HK-2 (cell line): ENCODE measurements around the gene LRRC8C.
"Not testable (repeated sequence)": the region's sequence is repeated elsewhere in the genome, so short reads cannot be mapped to it uniquely, and the experiment has no call there.

Experiments used
- DNase-seq: peaks from one replicate; pipeline ENCODE4 v3.0.0-alpha.2; 2018; ENCODE audit not compliant: unreplicated experiment

LRRC8C gene

DNA sequence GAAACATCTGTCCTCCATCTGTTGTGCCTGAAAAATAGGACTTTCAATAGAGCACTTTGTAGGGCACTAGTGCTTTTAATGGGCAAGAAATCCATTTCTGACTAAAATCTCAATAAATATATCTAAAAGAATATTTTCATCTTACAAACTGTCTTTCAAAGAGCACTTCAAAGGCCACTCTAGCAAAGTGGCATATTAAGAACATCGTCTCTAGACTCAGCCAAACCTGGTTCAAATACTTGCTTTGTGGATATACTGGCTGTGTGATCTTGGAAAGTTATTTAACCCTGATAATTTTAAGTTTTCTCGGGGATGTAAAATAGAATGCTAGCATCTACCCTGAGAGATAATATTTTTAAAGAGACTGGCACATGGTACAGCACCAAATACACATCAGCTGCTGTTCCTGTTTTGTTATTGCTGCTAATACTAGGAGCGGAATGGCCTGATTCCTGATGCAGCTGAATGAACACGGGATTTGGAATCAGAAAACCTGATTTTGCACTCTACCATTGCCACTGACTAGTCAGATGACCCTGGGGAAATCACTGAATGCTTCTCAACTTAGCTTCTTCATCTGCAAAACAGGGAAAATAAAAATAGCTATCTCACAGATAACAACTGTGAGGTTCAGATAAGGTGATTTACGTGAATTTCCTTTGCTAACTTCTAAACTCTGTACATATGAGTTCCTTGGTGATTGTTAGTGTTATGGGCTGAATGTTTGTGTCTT lies 25.2 kb upstream of the LRRC8C start:
- no peak for DNase-seq

DNA sequence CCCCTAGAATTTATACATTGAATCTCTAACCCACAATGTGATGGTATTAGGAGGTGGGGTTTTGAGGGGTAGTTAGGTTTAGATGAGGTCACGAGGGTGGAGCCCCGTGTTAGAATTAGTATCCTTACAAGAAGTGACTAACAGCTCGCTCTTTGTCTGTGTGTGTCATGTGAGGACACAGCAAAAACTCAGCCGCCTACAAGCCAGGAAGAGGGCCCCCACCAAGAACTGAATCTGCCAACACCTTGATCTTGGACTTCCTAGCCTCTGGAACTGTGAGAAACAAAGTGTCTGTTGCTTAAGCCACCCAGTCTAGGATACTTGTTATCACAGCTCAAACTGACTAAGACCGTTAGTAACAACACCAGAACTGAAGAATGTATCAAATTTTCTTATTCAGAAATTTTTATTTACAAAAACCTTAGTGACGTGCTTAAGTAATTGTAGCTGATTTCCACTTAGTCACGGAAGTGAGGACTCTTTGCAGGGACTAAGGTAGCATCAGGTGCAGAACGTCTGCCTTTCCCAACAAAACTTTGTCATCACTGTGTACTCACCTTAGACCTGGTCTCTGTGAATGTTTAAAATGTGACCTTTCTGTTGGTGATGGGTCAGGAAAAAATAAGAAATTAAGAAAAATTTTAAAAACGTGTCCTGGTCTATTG lies 24.5 kb upstream of the LRRC8C start:
- DNase-seq = no peak

DNA sequence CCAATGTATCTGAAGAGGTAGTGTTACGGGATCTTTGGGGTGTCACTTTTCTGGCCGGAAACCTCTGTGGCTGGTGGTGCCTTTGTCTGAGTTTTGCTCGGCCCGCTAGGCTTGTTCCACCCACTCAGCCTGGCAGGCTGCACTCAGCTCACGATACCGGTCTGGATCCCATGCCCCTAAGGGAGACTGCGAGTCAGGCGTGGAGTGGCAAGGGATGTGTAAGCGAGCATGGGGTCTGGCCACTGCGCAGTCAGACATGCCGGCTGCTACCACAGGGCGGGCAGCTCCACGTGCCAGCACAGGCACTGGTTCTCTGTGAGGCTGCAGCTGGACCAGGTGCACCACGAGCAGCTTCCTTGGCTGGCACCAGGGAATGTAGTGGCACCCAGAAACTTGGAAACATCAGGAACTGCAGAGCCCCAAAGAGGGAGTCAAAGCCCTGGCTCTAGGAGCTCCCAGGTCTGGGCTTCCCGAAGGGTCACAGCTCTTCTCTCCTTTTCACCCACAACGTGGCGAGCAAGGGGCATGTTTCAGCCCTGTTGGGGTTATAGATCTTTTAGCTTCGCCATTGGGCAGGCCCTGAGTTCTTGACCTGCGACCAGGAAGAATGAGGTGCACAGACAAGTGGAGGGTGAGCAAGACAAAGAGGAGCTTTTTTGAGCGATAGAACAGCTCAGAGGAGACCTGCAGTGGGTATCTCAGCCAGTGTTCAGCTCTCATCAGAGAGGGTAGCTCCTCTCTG lies 23.8 kb upstream of the LRRC8C start:
- no peak for DNase-seq

- no peak for DNase-seq
Observed at GRCh38 chr1:89609781-89610456, 23.0 kb upstream of the LRRC8C start.

- DNase-seq = no peak
Observed at GRCh38 chr1:89610457-89611011, 22.4 kb upstream of the LRRC8C start.

GRCh38 chr1:89611721-89612120 lies 21.2 kb upstream of the LRRC8C start:
- no peak for DNase-seq

DNA sequence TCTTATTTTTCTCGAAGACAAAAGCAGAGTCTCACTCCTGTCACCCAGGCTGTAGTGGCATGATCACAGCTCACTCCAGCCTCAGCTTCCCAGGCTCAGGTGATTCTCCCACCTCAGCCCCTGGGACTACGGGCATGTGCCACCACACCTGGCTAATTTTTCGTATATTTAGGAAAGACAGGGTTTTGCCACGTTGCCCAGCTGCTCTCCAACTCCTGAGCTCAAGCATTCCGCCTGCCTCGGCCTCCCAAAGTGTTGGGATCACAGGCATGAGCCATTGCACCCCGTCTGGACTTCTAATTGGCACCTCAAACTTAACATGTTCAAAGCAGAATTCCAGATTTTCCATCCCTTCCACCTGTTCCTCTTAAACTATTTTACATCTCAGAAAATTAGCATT lies 19.0 kb upstream of the LRRC8C start:
- no peak for DNase-seq

DNA sequence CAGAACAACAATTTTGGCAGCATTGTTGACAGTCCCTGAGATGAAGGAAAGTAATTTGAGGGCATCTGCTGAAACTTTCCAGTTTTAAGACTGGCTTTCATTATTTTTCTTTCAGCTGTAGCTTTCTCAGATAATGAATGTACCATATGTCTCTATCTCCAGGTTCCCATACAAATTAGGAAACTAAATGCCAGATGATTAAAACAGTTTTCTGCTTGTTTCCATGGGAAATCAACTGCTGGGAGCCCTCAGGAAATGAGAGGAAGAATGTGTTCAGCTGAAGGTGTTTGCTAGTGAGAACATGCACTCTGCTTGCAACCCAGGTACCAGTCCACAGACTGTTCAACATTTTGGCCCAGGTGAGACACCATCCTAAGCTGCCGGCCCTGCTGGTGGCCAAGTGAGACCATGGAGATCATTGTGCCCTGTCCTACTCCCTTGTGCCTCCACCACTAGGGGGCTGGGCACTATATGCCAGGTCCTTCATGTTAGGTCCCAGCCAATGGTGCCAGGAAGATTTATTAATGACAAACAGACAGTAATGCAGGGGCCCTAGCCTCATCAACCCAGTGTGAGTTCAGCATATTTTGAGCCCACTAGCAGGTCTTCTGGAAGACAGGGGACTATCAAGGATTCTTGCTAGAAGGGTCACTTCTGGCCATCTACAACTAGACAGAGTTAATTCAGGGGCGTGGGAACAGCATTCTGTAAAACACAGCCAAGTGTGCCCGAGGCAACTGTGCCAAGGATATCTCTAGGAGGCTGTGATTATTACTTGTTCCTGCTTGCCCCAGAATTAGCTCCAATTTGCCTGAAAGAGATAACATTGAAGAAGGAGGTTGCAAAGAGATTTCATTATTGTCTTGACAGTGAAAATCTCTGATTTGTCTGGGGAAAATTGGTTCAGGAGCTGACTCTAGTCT lies 17.0 kb upstream of the LRRC8C start:
- no peak for DNase-seq

GRCh38 chr1:89616844-89617627 lies 15.9 kb upstream of the LRRC8C start:
- DNase-seq = no peak

DNA sequence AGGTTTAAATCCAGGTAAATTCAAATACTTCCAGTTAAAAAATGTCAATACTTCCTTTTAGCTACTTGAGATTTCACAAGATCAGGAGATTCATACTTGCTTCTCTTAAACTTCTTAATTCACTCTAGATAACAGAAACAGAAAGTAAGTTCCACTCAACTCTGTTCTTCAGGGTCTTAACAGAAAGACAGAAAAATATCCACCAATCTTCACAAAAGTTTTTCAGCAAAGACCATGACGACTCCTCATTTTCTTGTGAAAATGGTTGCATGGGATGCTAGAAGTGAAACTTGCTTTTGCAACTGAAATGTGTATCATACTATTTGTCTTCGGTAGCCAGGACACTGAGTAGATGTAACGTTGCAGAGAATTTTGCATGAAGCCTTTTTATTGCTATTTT lies 12.3 kb upstream of the LRRC8C start:
- no peak for DNase-seq

- no peak for DNase-seq
Observed at GRCh38 chr1:89622895-89623294, 10.0 kb upstream of the LRRC8C start.

- DNase-seq = no peak
Observed at GRCh38 chr1:89624314-89624713, 8.6 kb upstream of the LRRC8C start.

DNA sequence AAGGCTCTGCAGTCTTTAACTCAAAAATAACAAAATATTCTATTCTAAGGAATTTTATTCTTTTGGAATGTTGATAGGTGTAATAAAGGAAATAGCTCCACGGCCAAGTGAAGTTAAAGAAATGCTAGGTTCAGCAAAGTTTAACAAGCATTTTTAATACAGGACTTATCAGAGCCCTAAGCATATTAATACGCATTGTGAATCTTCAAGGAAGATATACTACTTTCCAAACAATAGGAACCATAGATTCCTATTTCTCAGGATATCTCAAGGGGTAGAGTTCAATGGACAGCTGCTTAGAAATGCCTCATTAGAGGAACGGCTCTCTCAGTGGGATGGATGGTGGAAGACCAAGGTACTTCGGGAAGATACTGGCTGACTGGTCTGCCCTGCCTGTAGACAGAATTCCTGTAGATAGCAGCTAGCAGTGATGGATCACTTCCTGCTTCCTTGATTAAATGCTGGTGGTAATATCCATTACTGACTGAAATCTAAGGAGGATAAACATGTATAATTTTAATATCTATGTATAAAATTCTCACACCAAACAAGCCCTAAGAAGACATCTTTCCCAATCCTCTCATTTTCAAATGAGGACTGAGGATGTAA lies 8.1 kb upstream of the LRRC8C start:
- DNase-seq = no peak

DNA sequence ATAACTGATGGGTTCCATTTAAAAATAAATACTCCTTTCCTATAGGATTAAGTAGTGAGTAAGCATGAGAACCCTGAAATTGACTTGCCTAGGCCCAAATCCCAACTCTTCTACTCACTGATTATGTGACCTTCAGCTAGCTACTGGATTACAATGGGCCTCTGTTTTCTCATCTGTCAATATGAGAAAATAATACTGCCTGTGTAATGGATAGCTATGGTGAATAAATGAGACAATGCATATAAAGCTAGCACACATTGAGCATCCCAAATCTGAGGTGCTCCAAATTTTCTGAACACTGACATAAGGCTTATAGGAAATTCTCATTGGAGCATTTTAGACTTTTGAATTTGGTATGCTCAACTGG lies 5.3 kb upstream of the LRRC8C start:
- DNase-seq = no peak

- no peak for DNase-seq
Observed at GRCh38 chr1:89629146-89629545, 3.8 kb upstream of the LRRC8C start.

- not testable (repeated sequence) for DNase-seq
Observed at GRCh38 chr1:89629600-89629999, 3.3 kb upstream of the LRRC8C start.

- DNase-seq = no peak
Observed at GRCh38 chr1:89630048-89630447, 2.9 kb upstream of the LRRC8C start.

DNA sequence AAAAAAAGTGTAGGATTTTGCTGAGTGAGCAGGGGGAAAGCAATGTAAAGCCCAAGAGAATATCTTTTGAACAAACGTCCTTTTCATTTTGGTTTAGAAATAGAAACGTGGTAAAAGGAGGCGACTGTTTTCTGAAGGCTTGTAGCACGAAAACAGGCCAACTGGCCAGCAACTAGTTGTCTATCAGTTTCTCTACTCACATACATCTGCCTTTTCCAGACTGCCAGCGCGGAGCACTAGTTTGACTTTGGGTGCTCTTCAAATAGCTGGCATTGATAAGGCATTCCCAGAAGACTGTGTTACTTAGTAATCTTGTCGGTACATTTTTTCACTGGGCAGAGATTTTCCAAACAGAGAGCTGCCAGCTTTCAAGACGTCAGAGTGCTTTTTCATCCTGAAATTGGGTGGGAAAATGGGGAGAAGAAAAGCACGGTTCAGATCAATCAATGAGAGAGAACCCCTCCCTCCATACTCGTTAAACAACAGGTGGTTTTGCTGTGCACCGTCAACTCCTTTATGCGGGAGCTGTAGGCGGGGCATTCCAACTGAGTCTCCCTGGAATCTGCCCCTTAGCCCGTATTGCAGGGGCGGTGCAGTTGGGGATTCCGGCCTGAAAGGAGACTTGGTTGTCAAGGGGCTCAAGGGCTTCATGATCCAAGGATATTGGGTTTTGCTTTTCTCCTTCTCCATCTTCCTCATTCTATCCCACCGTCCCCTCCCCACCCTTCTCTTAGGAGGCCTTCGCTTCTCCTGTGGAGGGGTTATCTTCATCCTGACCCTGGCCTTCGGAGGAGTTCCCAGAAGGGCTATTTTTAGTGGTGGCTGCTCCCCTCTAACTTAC lies 884 bp upstream of the LRRC8C start:
- DNase-seq = no peak

DNA sequence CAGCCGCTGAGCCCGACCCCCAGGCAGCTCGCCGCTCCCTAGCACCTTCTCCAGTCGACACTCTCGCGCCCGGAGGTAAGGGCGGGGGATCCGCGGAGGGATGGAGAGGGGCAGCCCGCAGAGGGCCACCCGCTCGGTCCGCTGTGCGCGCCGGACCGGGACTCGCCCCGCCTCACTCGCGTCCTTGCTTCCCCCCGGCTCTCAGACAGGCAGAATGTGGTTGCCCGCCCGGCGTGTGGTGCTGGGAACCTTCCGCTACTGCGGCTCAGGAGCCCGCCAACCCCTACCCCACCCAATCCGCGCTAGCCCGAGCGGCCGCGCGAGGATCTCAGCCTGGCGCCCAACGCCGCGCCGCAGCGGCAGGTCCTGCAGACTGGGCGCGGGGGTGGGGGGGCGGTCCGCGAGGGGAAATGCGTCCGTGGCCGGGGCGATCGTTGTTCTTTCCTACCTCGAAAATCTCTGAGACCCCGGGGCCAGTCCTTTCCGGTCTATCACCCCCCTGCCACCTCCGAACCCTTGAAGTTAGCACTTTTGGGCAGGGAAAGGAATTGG lies 404 bp downstream of the LRRC8C start:
- DNase-seq = peak; percentile 67
